SK-N-SH (cell line): Measurements from ENCODE around the gene LVRN. TPM values are rescaled to one million over a fixed set of nuclear protein-coding genes. Genes with fewer than 3 reads are reported as not detected.

ENCODE experiments used
- CTCF ChIA-PET: fragments of 300-600, 350-600 bp; formaldehyde crosslinking; extraction: SDS; loops from one replicate; lab custom pipeline; 2021; lab: Yijun Ruan, JAX
- POLR2A ChIA-PET: fragments of 350-600 bp; sonication (Branson Sonifier 250); formaldehyde crosslinking; extraction: SDS; loops from one replicate; lab custom pipeline; 2020; ENCODE audit warnings: antibody characterized with exemption, inconsistent platforms; lab: Yijun Ruan, JAX
- DNase-seq: peaks from one replicate; pipeline ENCODE4 v3.0.0; 2012
- H2AFZ ChIP-seq: fragments of 200-600 bp; sonication (generic); 2 replicates; pipeline ENCODE4 v1.8.1; 2016; ENCODE audit warnings: antibody characterized with exemption, mild to moderate bottlenecking, low read depth
- H3F3A ChIP-seq: fragments of 200-600 bp; sonication (generic); replicated peaks from 2 replicates; pipeline ENCODE3; 2016; ENCODE audit warnings: antibody characterized with exemption, mild to moderate bottlenecking; ENCODE audit not compliant: insufficient read depth
- H3K27ac ChIP-seq, 2 experiments: fragments of 200-500 bp in 1 of 2; fragments of 200-600 bp in 1 of 2; sonication (Bioruptor generic) in 1 of 2; sonication (generic), shearing (Covaris generic) in 1 of 2; 2 replicates each; pipeline versions ENCODE4 v1.5.1 to v1.6.1; 2014 to 2016; ENCODE audit warnings: low read depth in 2 of 2, inconsistent platforms in 1 of 2, low read length in 1 of 2, mild to moderate bottlenecking in 1 of 2, mixed read lengths in 1 of 2
- H3K27me3 ChIP-seq: fragments of 200-600 bp; sonication (generic), shearing (Covaris generic); 2 replicates; pipeline ENCODE4 v1.6.1; 2016; ENCODE audit warnings: mixed run types; ENCODE audit not compliant: insufficient read depth
- H3K36me3 ChIP-seq, 2 experiments: fragments of 200-500 bp in 1 of 2; fragments of 200-600 bp in 1 of 2; sonication (Bioruptor generic) in 1 of 2; sonication (generic) in 1 of 2; replicated peaks in 1 of 2; 2 replicates each; pipeline versions ENCODE3 to v1.5.1; 2014 to 2016; ENCODE audit warnings: low read length in 1 of 2, mild to moderate bottlenecking in 1 of 2; ENCODE audit not compliant: insufficient read depth in 2 of 2, control insufficient read depth in 1 of 2
- H3K4me1 ChIP-seq, 2 experiments: fragments of 200-500 bp in 1 of 2; fragments of 200-600 bp in 1 of 2; sonication (Bioruptor generic) in 1 of 2; sonication (generic), shearing (Covaris generic) in 1 of 2; 2 replicates each; pipeline versions ENCODE4 v1.5.1 to v1.6.1; 2014 to 2016; ENCODE audit warnings: low read depth in 1 of 2, low read length in 1 of 2, mixed run types in 1 of 2; ENCODE audit not compliant: insufficient read depth in 2 of 2, control insufficient read depth in 1 of 2
- H3K4me2 ChIP-seq: fragments of 200-600 bp; sonication (generic), shearing (Covaris generic); 2 replicates; pipeline ENCODE4 v1.6.1; 2017; ENCODE audit warnings: mixed run types
- H3K4me3 ChIP-seq, 2 experiments: fragments of 200-500 bp in 1 of 2; fragments of 200-600 bp in 1 of 2; sonication (Bioruptor generic) in 1 of 2; sonication (generic), shearing (Covaris generic) in 1 of 2; 2 replicates each; pipeline versions ENCODE4 v1.5.1 to v1.8.1; 2014 to 2016; ENCODE audit warnings: low read depth in 2 of 2, inconsistent platforms in 1 of 2, low read length in 1 of 2, mild to moderate bottlenecking in 1 of 2, mixed read lengths in 1 of 2, moderate library complexity in 1 of 2
- H3K79me2 ChIP-seq: fragments of 200-600 bp; sonication (generic); 2 replicates; pipeline ENCODE4 v1.8.1; 2017; ENCODE audit warnings: mild to moderate bottlenecking; ENCODE audit not compliant: insufficient read depth
- H3K9ac ChIP-seq: fragments of 200-600 bp; sonication (generic); 2 replicates; pipeline ENCODE4 v1.6.1; 2017; ENCODE audit warnings: mixed run types
- H3K9me2 ChIP-seq: fragments of 200-600 bp; sonication (generic); 2 replicates; pipeline ENCODE4 v1.6.1; 2017; ENCODE audit warnings: mixed run types
- H3K9me3 ChIP-seq: fragments of 200-600 bp; sonication (generic); 2 replicates; pipeline ENCODE4 v1.6.1; 2017; ENCODE audit warnings: mixed run types, mild to moderate bottlenecking, moderate library complexity
- H4K20me1 ChIP-seq: fragments of 200-600 bp; sonication (generic); 2 replicates; pipeline ENCODE4 v1.6.1; 2017; ENCODE audit warnings: mild to moderate bottlenecking, mixed run types; ENCODE audit not compliant: insufficient read depth
- CTCF ChIP-seq: fragments of 200-600 bp; sonication (generic); IDR thresholded peaks from 2 replicates; pipeline ENCODE4 v1.6.1; 2017; ENCODE audit warnings: antibody characterized with exemption, mild to moderate bottlenecking, moderate library complexity
- FOSL2 ChIP-seq: IDR thresholded peaks from 2 replicates; pipeline ENCODE4 v1.4.0; 2012; ENCODE audit warnings: low read depth, mild to moderate bottlenecking, moderate library complexity, borderline replicate concordance
- FOXJ3 ChIP-seq: sonication (generic); formaldehyde crosslinking; IDR thresholded peaks from 2 replicates; pipeline ENCODE4 v1.5.1; 2020; ENCODE audit warnings: mild to moderate bottlenecking, missing genetic modification reagents
- GATA2 ChIP-seq: sonication (generic); formaldehyde crosslinking; IDR thresholded peaks from 2 replicates; pipeline ENCODE4 v1.5.0; 2020; ENCODE audit warnings: mild to moderate bottlenecking, missing genetic modification reagents
- IRF3 ChIP-seq: fragments of 150-350 bp; IDR thresholded peaks from 2 replicates; pipeline ENCODE4 v1.6.1; 2016; ENCODE audit warnings: mild to moderate bottlenecking, low read depth, low read length
- NFIC ChIP-seq: IDR thresholded peaks from 2 replicates; pipeline ENCODE4 v1.4.0; 2012; ENCODE audit warnings: borderline replicate concordance
- REST ChIP-seq: IDR thresholded peaks from 2 replicates; pipeline ENCODE4 v1.6.1; 2012; ENCODE audit warnings: mild to moderate bottlenecking, low read depth, low read length, moderate library complexity
- SIN3A ChIP-seq: IDR thresholded peaks from 2 replicates; pipeline ENCODE4 v1.6.1; 2012; ENCODE audit warnings: low read depth, mild to moderate bottlenecking, low read length, moderate library complexity, borderline replicate concordance
- SMC3 ChIP-seq: IDR thresholded peaks from 2 replicates; pipeline ENCODE4 v1.6.1; 2012; ENCODE audit warnings: low read depth, low read length, improper control_type of control experiment
- USF1 ChIP-seq: IDR thresholded peaks from 2 replicates; pipeline ENCODE4 v1.4.0; 2012; ENCODE audit warnings: low read depth, borderline replicate concordance
- WGBS: methylation state at CpG from one replicate; pipeline ENCODE4 v1.1.6; 2017; ENCODE audit warnings: low lambda C conversion rate; 5-methylcytosine and 5-hydroxymethylcytosine counted together
- polyA plus RNA-seq, 3 experiments: library from polyadenylated mRNA; depleted of rRNA; stranded (reverse); fragments of >200 nt; gene quantifications; 2 replicates each; pipeline ENCODE4 v1.2.3, GENCODE V29; 2012

The LVRN gene
- polyA plus RNA-seq, 1 of the 3 experiments (the other 2 are of a cell fraction) = 0.10 TPM

GRCh38 chr5:116075191-116075831, 113.0 kb downstream of the LVRN start:
- H3K4me3 ChIP-seq = no peak overlapping the region
- no peak overlapping the region for H3K9ac ChIP-seq
- H3K27me3 ChIP-seq = no peaks in the 10 kb centered on the region
- H4K20me1 ChIP-seq = no peaks in the 10 kb centered on the region
- ChIA-PET CTCF (no interaction called here), POLR2A (no interaction called here)
- no peaks in the 10 kb centered on the region for H3K79me2 ChIP-seq
- 52% methylated on average over 6 of the region's 6 CpGs for WGBS
- no peak overlapping the region for H3K27ac ChIP-seq
- H3F3A ChIP-seq = no peaks in the 10 kb centered on the region
- no peak for DNase-seq
- H3K36me3 ChIP-seq = no peaks in the 10 kb centered on the region
- no peak for TF ChIP-seq IRF3
- no peak overlapping the region for H2AFZ ChIP-seq
- H3K4me2 ChIP-seq = no peak overlapping the region
- H3K9me3 ChIP-seq = no peaks in the 10 kb centered on the region
- H3K9me2 ChIP-seq = no peaks in the 10 kb centered on the region
- no peaks in the 10 kb centered on the region; a peak in 1 of 4 replicates for H3K4me1 ChIP-seq

GRCh38 chr5:116076496-116076895, 114.2 kb downstream of the LVRN start:
- no peak overlapping the region for H3K4me3 ChIP-seq
- no peaks in the 10 kb centered on the region for H3K79me2 ChIP-seq
- no peaks in the 10 kb centered on the region for H3K9me2 ChIP-seq
- ChIA-PET POLR2A (no interaction called here), CTCF (interaction anchor here (1.0 to 1.9 kb wide), 2 partner anchors 8 to 246 kb away, joined by 3 to 6 read pairs; no protein-coding TSS in a partner anchor)
- H3K36me3 ChIP-seq = no peaks in the 10 kb centered on the region
- TF ChIP-seq REST (no peak), SMC3 (no peak), CTCF (no peak), USF1 (no peak), SIN3A (no peak), GATA2 (no peak), FOSL2 (no peak), IRF3 (no peak), NFIC (no peak), FOXJ3 (CRISPR knock-in tag) (no peak)
- no peak overlapping the region for H2AFZ ChIP-seq
- H3K4me1 ChIP-seq = no peaks in the 10 kb centered on the region; a peak in 1 of 4 replicates
- no peaks in the 10 kb centered on the region for H3K27me3 ChIP-seq
- H4K20me1 ChIP-seq = no peaks in the 10 kb centered on the region
- H3K27ac ChIP-seq = no peak overlapping the region
- 100% methylated on average over 1 of the region's 1 CpG for WGBS
- no peak for DNase-seq
- no peaks in the 10 kb centered on the region for H3K9me3 ChIP-seq
- H3K4me2 ChIP-seq = no peak overlapping the region
- H3F3A ChIP-seq = no peaks in the 10 kb centered on the region
- no peak overlapping the region for H3K9ac ChIP-seq
